NCI-H460 (cell line): ENCODE results near the gene HERPUD1. TPM values are rescaled to one million over a fixed set of nuclear protein-coding genes. Genes with fewer than 3 reads are reported as not detected.

Source experiments
- DNase-seq: peaks from one replicate; pipeline ENCODE4 v3.0.0-alpha.2; 2016; ENCODE audit warnings: low read depth; ENCODE audit errors: extremely low read depth
- total RNA-seq: library from RNA; depleted of rRNA; stranded (reverse); fragments of >200 nt; shearing (Covaris generic); gene quantifications from 2 replicates; pipeline ENCODE4 v1.2.3, GENCODE V29; 2014

The HERPUD1 gene
- total RNA-seq, 1 experiment from 2014 or later, result 222 TPM

- DNase-seq, result no peak
Measured at GRCh38 chr16:56910654-56911539, 21.0 kb upstream of the HERPUD1 start.

GRCh38 chr16:56911771-56912571 is 20.0 kb upstream of the HERPUD1 start:
- no peak for DNase-seq

- no peak for DNase-seq
Measured at GRCh38 chr16:56912746-56913708, 18.9 kb upstream of the HERPUD1 start.

GRCh38 chr16:56914896-56915295 is 17.0 kb upstream of the HERPUD1 start:
- DNase-seq, result no peak

GRCh38 chr16:56915336-56916119 is 16.4 kb upstream of the HERPUD1 start:
- DNase-seq, result no peak

- DNase-seq, result no peak
Measured at GRCh38 chr16:56916571-56917403, 15.2 kb upstream of the HERPUD1 start.

- DNase-seq, result no peak
Measured at GRCh38 chr16:56918467-56919012, 13.4 kb upstream of the HERPUD1 start.

GRCh38 chr16:56919099-56919800 is 12.7 kb upstream of the HERPUD1 start:
- no peak for DNase-seq

- no peak for DNase-seq
Measured at GRCh38 chr16:56921571-56921970, 10.4 kb upstream of the HERPUD1 start.

GRCh38 chr16:56923481-56924091 is 8.4 kb upstream of the HERPUD1 start:
- DNase-seq, result no peak

GRCh38 chr16:56927471-56927870 is 4.5 kb upstream of the HERPUD1 start:
- no peak for DNase-seq

GRCh38 chr16:56929639-56930038 is 2.3 kb upstream of the HERPUD1 start:
- DNase-seq, result no peak

GRCh38 chr16:56930486-56931270 is 1.3 kb upstream of the HERPUD1 start:
- DNase-seq, result no peak

GRCh38 chr16:56931271-56931891 is 561 bp upstream of the HERPUD1 start:
- no peak for DNase-seq

- peak; percentile 83 for DNase-seq
Measured at GRCh38 chr16:56932721-56933619, 1.0 kb downstream of the HERPUD1 start.
